ENCODE data around the gene PPP2R5D. TPM values are rescaled to one million over a fixed set of nuclear protein-coding genes. Genes with fewer than 3 reads are reported as not detected.

Gene PPP2R5D
- total and polyA plus RNA-seq, 12 donors: 23.9 to 47.1 (median 31.8) TPM

DNA sequence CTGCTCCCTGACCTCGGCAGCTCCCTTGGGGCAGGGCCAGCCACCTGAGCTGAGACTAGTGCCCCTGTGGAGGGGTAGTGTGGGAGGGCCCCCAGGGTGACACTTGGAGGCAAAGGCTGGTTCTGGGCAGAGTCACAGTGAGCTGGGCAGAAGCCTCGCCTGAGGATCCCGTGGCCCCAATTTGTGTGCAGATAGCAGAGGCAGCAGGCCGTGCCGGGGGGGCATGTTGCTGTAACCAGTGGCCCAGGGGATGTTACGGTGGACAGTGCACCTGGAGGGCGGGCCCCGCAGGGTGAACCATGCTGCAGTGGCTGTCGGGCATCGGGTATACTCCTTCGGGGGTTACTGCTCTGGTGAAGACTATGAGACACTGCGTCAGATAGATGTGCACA, 32.6 kb downstream of the PPP2R5D start:
- TF ChIP-seq, protein P1, sequence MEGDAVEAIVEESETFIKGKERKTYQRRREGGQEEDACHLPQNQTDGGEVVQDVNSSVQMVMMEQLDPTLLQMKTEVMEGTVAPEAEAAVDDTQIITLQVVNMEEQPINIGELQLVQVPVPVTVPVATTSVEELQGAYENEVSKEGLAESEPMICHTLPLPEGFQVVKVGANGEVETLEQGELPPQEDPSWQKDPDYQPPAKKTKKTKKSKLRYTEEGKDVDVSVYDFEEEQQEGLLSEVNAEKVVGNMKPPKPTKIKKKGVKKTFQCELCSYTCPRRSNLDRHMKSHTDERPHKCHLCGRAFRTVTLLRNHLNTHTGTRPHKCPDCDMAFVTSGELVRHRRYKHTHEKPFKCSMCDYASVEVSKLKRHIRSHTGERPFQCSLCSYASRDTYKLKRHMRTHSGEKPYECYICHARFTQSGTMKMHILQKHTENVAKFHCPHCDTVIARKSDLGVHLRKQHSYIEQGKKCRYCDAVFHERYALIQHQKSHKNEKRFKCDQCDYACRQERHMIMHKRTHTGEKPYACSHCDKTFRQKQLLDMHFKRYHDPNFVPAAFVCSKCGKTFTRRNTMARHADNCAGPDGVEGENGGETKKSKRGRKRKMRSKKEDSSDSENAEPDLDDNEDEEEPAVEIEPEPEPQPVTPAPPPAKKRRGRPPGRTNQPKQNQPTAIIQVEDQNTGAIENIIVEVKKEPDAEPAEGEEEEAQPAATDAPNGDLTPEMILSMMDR (IDR thresholded peaks at IDR 0.05): no peak
- peak; percentile 23 to 37 for DNase-seq
- ATAC-seq: peak in 2 of 8 donors; percentile 1 to 11

DNA sequence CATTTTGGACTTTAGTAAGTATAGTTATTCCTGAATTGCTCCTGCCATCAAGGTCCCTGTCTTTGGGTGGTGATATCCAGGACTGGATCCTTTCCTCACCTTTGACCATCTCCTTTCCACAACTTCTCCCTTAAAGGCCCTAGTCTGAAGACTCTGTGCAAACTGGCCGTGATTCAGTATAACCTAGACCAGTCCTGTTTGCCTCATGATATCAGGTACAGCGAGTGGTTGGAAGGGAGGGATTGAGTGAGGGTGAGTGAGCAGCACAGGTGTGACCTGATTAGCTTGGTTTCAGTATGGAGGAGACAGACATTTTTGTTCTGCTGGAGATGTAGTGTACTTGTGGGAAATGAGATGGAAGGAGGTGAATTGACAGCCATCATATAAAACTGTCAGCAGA, 34.8 kb downstream of the PPP2R5D start:
- intact Hi-C loops (cut with DNase I): loop anchor here in 3 of 10 donors (5.0 kb wide), 2 partner anchors 33 to 42 kb away; partner anchors contain the start of genes CUL7 (in 2 of the 3) and PEX6 (in 1 of the 3)
- Histone ChIP-seq H3K9me3 (no peaks in the 10 kb centered on the region), H3K4me1 (peaks cover 15 to 83% (median 62%) of the 10 kb centered on the region in 9 donors), H3K36me3 (peaks cover 0 to 54% (median 15%) of the 10 kb centered on the region in 9 donors), H3K27me3 (no peaks in the 10 kb centered on the region), H3K27ac (no peak overlapping the region), H3K4me3 (no peak overlapping the region)
- TF ChIP-seq, protein P1 (IDR thresholded peaks at IDR 0.05): no peak
- ATAC-seq: no peak
- 93% methylated on average over 2 of the region's 2 CpGs for WGBS, 2 donors
- no peak for DNase-seq

More for the DNA sequence above, 32.6 kb downstream of the PPP2R5D start:
- H3K36me3 ChIP-seq: peaks cover 0 to 50% (median 15%) of the 10 kb centered on the region in 9 donors
- H3K4me1 ChIP-seq: peaks cover 10 to 76% (median 58%) of the 10 kb centered on the region in 9 donors
- H3K27ac ChIP-seq: peak overlapping the region; percentile 61 to 90 (median 87)
- 50 to 69% methylated on average over 12 of the region's 12 CpGs for WGBS, 2 donors
- no peaks in the 10 kb centered on the region for H3K9me3 ChIP-seq
- H3K4me3 ChIP-seq: peak overlapping the region in 7 of 10 donors; percentile 12 to 77 (median 34)
- intact Hi-C loops (cut with DNase I): loop anchor here in 3 of 10 donors (5.0 kb wide), 2 partner anchors 35 to 40 kb away; partner anchors contain the start of genes CUL7 (in 2 of the 3) and PEX6 (in 1 of the 3)
- no peaks in the 10 kb centered on the region for H3K27me3 ChIP-seq

DNA sequence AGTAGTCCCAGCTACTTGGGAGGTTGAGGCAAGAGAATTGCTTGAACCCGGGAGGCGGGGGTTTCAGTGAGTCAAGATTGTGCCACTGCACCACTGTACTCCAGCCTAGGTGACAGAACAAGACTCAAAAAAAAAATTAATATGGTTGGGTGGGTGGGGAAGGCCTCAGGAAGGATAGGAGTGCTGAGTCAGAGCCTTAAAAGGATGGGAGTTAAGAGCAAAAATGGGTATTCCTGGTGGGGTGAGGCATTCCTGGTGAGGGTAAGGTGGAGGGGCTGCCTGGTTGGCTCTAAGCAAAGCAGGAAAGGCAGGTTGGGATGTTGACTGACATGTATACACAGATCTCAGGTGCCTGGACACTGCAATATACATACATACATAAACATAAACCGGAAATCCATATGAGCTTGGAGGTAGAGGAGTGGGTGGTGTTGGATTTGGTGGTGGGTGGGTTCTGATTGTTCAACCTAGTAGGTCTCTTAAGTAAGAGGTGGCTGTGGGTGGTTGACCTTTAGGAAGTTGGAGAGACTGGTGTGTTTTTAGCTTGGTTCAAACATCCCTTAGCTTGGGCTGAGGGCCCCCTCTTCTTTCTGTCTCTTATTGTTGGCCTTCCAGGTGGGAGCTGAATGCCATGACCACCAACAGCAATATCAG, 35.8 kb downstream of the PPP2R5D start:
- TF ChIP-seq, protein P1 (IDR thresholded peaks at IDR 0.05): no peak
- DNase-seq: no peak
- no peak for ATAC-seq
- Histone ChIP-seq H3K4me1 (peaks cover 14 to 80% (median 58%) of the 10 kb centered on the region in 9 donors), H3K9me3 (no peaks in the 10 kb centered on the region), H3K4me3 (no peak overlapping the region), H3K27me3 (no peaks in the 10 kb centered on the region), H3K27ac (peak overlapping the region in 3 of 10 donors; percentile 92 to 97 (median 95)), H3K36me3 (peaks cover 0 to 64% (median 22%) of the 10 kb centered on the region in 9 donors)
- intact Hi-C loops (cut with DNase I): loop anchor here in 1 of 10 donors (5.0 kb wide), 1 partner anchor 37 kb away; the partner anchor contains the start of genes KLC4 and MRPL2
- 92 to 93% methylated on average over 3 of the region's 3 CpGs for WGBS, 2 donors

DNA sequence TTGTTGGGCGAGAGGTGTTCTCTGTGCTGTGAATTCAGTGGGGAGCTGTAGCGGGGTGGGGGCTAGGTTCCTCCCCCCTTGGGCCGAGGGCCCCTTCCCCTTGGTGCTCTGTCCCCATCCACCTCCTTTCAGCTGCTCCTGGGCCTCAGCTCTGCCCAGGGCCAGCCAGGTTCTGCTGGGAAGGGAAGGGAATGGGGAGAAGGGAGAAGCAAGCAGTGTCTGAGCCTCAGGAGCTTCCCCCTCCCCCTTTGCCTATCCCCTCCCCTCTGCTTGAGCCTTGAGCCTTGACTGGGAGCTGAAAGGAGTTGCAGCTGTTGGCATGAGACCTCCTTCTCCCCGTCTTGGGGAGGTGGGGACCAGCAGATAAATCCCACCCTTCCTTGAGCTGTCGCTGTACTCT, 36.5 kb downstream of the PPP2R5D start:
- peaks cover 0 to 70% (median 28%) of the 10 kb centered on the region in 9 donors for H3K36me3 ChIP-seq
- H3K27me3 ChIP-seq: no peaks in the 10 kb centered on the region
- WGBS, 2 donors: 51 to 57% methylated on average over 5 of the region's 5 CpGs
- H3K4me3 ChIP-seq: peak overlapping the region in 9 of 10 donors; percentile 86 to 99 (median 95)
- peak overlapping the region; percentile 64 to 97 (median 90) for H3K27ac ChIP-seq
- intact Hi-C loops (cut with DNase I): loop anchor here in 1 of 10 donors (5.0 kb wide), 1 partner anchor 36 kb away; the partner anchor contains the start of genes KLC4 and MRPL2
- H3K4me1 ChIP-seq: peaks cover 10 to 73% (median 51%) of the 10 kb centered on the region in 9 donors
- H3K9me3 ChIP-seq: no peaks in the 10 kb centered on the region
- peak in 3 of 8 donors; percentile 1 to 11 (median 2) for ATAC-seq
- TF ChIP-seq, protein P1 (IDR thresholded peaks at IDR 0.05): no peak
- no peak for DNase-seq

All from heart right ventricle (tissue), 16 donors.